CD4-positive, alpha-beta T cell treated with Interleukin-4 for 1 hour (primary cell): ENCODE results near the gene KPNA2.
"Not testable (repeated sequence)": the region's sequence is repeated elsewhere in the genome, so short reads cannot be mapped to it uniquely, and the experiment has no call there.

Experiments used
- DNase-seq, 2 donors: peaks; one replicate each; pipeline ENCODE4 v3.0.0-alpha.2; 2020 to 2022

KPNA2 gene

GRCh38 chr17:68020409-68020756 is 15.2 kb upstream of the KPNA2 start:
- no peak for DNase-seq

GRCh38 chr17:68020791-68021190 is 14.7 kb upstream of the KPNA2 start:
- DNase-seq: not testable (repeated sequence)

GRCh38 chr17:68021963-68022362 is 13.6 kb upstream of the KPNA2 start:
- no peak for DNase-seq

GRCh38 chr17:68022547-68022946 is 13.0 kb upstream of the KPNA2 start:
- DNase-seq: not testable (repeated sequence)

- DNase-seq: no peak
Observed at GRCh38 chr17:68029512-68030215, 5.9 kb upstream of the KPNA2 start.

- DNase-seq: no peak
Observed at GRCh38 chr17:68033636-68034451, 1.7 kb upstream of the KPNA2 start.

- DNase-seq: no peak
Observed at GRCh38 chr17:68034452-68034776, 1.1 kb upstream of the KPNA2 start.

- no peak for DNase-seq
Observed at GRCh38 chr17:68035131-68035522, 408 bp upstream of the KPNA2 start.

GRCh38 chr17:68036304-68037147 is 991 bp downstream of the KPNA2 start:
- DNase-seq: no peak

- no peak for DNase-seq
Observed at GRCh38 chr17:68047153-68047846, 11.8 kb downstream of the KPNA2 start.

- DNase-seq: not testable (repeated sequence)
Observed at GRCh38 chr17:68047890-68048542, 12.5 kb downstream of the KPNA2 start.

GRCh38 chr17:68048996-68049395 is 13.5 kb downstream of the KPNA2 start:
- DNase-seq: no peak

- DNase-seq: not testable (repeated sequence)
Observed at GRCh38 chr17:68049812-68050437, 14.4 kb downstream of the KPNA2 start.

- DNase-seq: not testable (repeated sequence)
Observed at GRCh38 chr17:68051321-68052312, 16.1 kb downstream of the KPNA2 start.

- no peak for DNase-seq
Observed at GRCh38 chr17:68052810-68053209, 17.3 kb downstream of the KPNA2 start.

GRCh38 chr17:68053231-68054013 is 17.9 kb downstream of the KPNA2 start:
- DNase-seq: no peak

GRCh38 chr17:68054296-68054900 is 18.9 kb downstream of the KPNA2 start:
- DNase-seq: no peak

GRCh38 chr17:68057531-68057952 is 22.0 kb downstream of the KPNA2 start:
- peak; percentile 60 to 67 for DNase-seq

GRCh38 chr17:68060336-68060735 is 24.8 kb downstream of the KPNA2 start:
- peak in 1 of 2 donors; percentile 13 for DNase-seq
